Mesenchymal stem cell (in vitro differentiated cells and primary cell): ENCODE measurements around the gene SORCS1.
A peak's percentile ranks its signal among the peaks of the same experiment; 100 is the strongest.

Experiments
- DNase-seq: peaks from one replicate; pipeline ENCODE4 v3.0.0-alpha.2; 2013
- H2AFZ ChIP-seq: one replicate; pipeline ENCODE4 v1.6.1; 2013; ENCODE audit warnings: low read depth, mild to moderate bottlenecking, control low read depth, inconsistent platforms, low read length, moderate library complexity
- H2AK5ac ChIP-seq: 2 replicates; pipeline ENCODE4 v1.6.1; 2013; ENCODE audit warnings: low read length, moderate library complexity, mild to moderate bottlenecking, inconsistent platforms; ENCODE audit not compliant: severe bottlenecking
- H2BK120ac ChIP-seq: one replicate; pipeline ENCODE4 v1.6.1; 2013; ENCODE audit warnings: low read depth, mild to moderate bottlenecking, inconsistent platforms, low read length, moderate library complexity
- H2BK12ac ChIP-seq, 2 experiments: one replicate each; pipeline ENCODE4 v1.6.1; 2013; ENCODE audit warnings: inconsistent platforms in 2 of 2, low read length in 2 of 2, mild to moderate bottlenecking in 2 of 2, moderate library complexity in 2 of 2, control low read depth in 1 of 2
- H2BK15ac ChIP-seq: one replicate; pipeline ENCODE4 v1.6.1; 2013; ENCODE audit warnings: mild to moderate bottlenecking, low read depth, inconsistent platforms; ENCODE audit not compliant: poor library complexity, severe bottlenecking
- H2BK5ac ChIP-seq: 2 replicates; pipeline ENCODE4 v1.6.1; 2013; ENCODE audit warnings: low read depth, mild to moderate bottlenecking, low read length, control low read depth, inconsistent platforms; ENCODE audit not compliant: poor library complexity, severe bottlenecking
- H3K14ac ChIP-seq, 2 experiments: one replicate each; pipeline ENCODE4 v1.6.1; 2013; ENCODE audit warnings: inconsistent platforms in 2 of 2, low read length in 2 of 2, control low read depth in 1 of 2, mild to moderate bottlenecking in 1 of 2, moderate library complexity in 1 of 2
- H3K18ac ChIP-seq, 2 experiments: one replicate each; pipeline ENCODE4 v1.6.1; 2013; ENCODE audit warnings: inconsistent platforms in 2 of 2, low read length in 2 of 2, control low read depth in 1 of 2, low read depth in 1 of 2, mild to moderate bottlenecking in 1 of 2
- H3K23ac ChIP-seq, 2 experiments: one replicate each; pipeline ENCODE4 v1.6.1; 2013; ENCODE audit warnings: inconsistent platforms in 2 of 2, low read length in 2 of 2, mild to moderate bottlenecking in 2 of 2, moderate library complexity in 2 of 2, control low read depth in 1 of 2
- H3K27ac ChIP-seq: 2 replicates; pipeline ENCODE4 v1.5.1; 2013; ENCODE audit warnings: mild to moderate bottlenecking, moderate library complexity, low read length, control low read depth, inconsistent platforms; ENCODE audit not compliant: poor library complexity, severe bottlenecking
- H3K27me3 ChIP-seq, 2 experiments: 2 replicates each; pipeline versions ENCODE4 v1.6.1 to v1.7.0; 2013; ENCODE audit warnings: low read length in 2 of 2, mild to moderate bottlenecking in 2 of 2, moderate library complexity in 2 of 2, control low read depth in 1 of 2, inconsistent platforms in 1 of 2; ENCODE audit not compliant: control insufficient read depth in 1 of 2, insufficient read depth in 1 of 2
- H3K36me3 ChIP-seq, 2 experiments: 2 replicates each; pipeline versions ENCODE4 v1.6.1 to v1.7.0; 2013; ENCODE audit warnings: low read length in 2 of 2, control low read depth in 1 of 2, inconsistent platforms in 1 of 2, low read depth in 1 of 2, mild to moderate bottlenecking in 1 of 2; ENCODE audit not compliant: insufficient read depth in 2 of 2, control insufficient read depth in 1 of 2
- H3K4ac ChIP-seq, 2 experiments: one replicate each; pipeline ENCODE4 v1.6.1; 2013; ENCODE audit warnings: inconsistent platforms in 2 of 2, low read length in 2 of 2, mild to moderate bottlenecking in 2 of 2, moderate library complexity in 2 of 2, control low read depth in 1 of 2, low read depth in 1 of 2
- H3K4me1 ChIP-seq: 2 replicates; pipeline ENCODE4 v1.6.1; 2013; ENCODE audit warnings: low read depth, low read length, control low read depth; ENCODE audit not compliant: control insufficient read depth, insufficient read depth
- H3K4me2 ChIP-seq: 2 replicates; pipeline ENCODE4 v1.6.1; 2013; ENCODE audit warnings: low read length, mild to moderate bottlenecking, inconsistent platforms; ENCODE audit not compliant: poor library complexity, severe bottlenecking
- H3K4me3 ChIP-seq, 2 experiments: 2 replicates each; pipeline versions ENCODE4 v1.5.1 to v1.7.0; 2013; ENCODE audit warnings: low read length in 2 of 2, mild to moderate bottlenecking in 2 of 2, control low read depth in 1 of 2, low read depth in 1 of 2; ENCODE audit not compliant: insufficient read depth in 1 of 2
- H3K79me1 ChIP-seq: replicated peaks from 2 replicates; pipeline ENCODE4 v1.6.1; 2013; ENCODE audit warnings: mild to moderate bottlenecking, control low read depth, low read length, inconsistent platforms; ENCODE audit not compliant: poor library complexity, severe bottlenecking
- H3K9ac ChIP-seq: 2 replicates; pipeline ENCODE4 v1.7.0; 2013; ENCODE audit warnings: mild to moderate bottlenecking, low read length, moderate library complexity
- H3K9me3 ChIP-seq: 2 replicates; pipeline ENCODE4 v1.7.0; 2013; ENCODE audit warnings: mild to moderate bottlenecking, low read length; ENCODE audit not compliant: control insufficient read depth
- H4K8ac ChIP-seq: one replicate; pipeline ENCODE4 v1.6.1; 2013; ENCODE audit warnings: inconsistent platforms, mild to moderate bottlenecking, low read length, moderate library complexity
- H4K91ac ChIP-seq: one replicate; pipeline ENCODE4 v1.6.1; 2013; ENCODE audit warnings: mild to moderate bottlenecking, low read length, inconsistent platforms
- WGBS: methylation state at CpG from one replicate; pipeline ENCODE4 v1.1.7; 2013; ENCODE audit warnings: mixed read lengths; 5-methylcytosine and 5-hydroxymethylcytosine counted together

The SORCS1 gene

DNA sequence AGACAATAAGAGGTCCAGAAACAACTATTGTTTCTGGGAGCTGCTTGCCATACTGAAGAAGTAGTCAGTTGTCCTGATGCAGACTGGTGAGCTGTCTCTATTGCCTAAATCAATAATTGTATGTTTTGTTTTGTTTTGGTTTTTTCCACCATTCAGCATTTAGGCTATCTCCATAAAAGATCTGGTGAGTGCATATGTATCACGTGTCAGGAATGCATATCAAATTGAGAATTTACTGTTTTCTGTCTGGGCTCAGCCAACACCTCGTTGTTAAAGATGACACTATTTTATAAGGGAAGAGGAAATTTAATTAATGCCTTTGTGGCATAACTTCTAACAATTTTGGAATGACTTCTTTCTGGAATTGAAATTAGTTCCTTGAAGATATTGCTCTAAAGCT is 66.2 kb downstream of the SORCS1 start:
- no peak overlapping the region for H3K14ac ChIP-seq
- H4K91ac ChIP-seq: no peak overlapping the region
- H2AFZ ChIP-seq: no peak overlapping the region
- 52% methylated on average over 2 of the region's 2 CpGs for WGBS
- no peak overlapping the region for H2BK12ac ChIP-seq
- no peak overlapping the region for H3K4ac ChIP-seq
- no peak for DNase-seq
- no peaks in the 10 kb centered on the region for H3K27me3 ChIP-seq
- H2BK120ac ChIP-seq: no peak overlapping the region
- no peak overlapping the region for H2BK5ac ChIP-seq
- no peak overlapping the region for H2BK15ac ChIP-seq
- H3K18ac ChIP-seq: no peak overlapping the region
- H4K8ac ChIP-seq: no peak overlapping the region
- H3K79me1 ChIP-seq: no peaks in the 10 kb centered on the region
- no peaks in the 10 kb centered on the region for H3K36me3 ChIP-seq
- H3K4me2 ChIP-seq: no peak overlapping the region
- no peak overlapping the region for H3K9ac ChIP-seq
- H3K4me3 ChIP-seq: no peak overlapping the region
- H3K4me1 ChIP-seq: no peaks in the 10 kb centered on the region
- no peak overlapping the region for H2AK5ac ChIP-seq
- H3K23ac ChIP-seq: no peak overlapping the region
- no peak overlapping the region for H3K27ac ChIP-seq
- H3K9me3 ChIP-seq: no peaks in the 10 kb centered on the region

DNA sequence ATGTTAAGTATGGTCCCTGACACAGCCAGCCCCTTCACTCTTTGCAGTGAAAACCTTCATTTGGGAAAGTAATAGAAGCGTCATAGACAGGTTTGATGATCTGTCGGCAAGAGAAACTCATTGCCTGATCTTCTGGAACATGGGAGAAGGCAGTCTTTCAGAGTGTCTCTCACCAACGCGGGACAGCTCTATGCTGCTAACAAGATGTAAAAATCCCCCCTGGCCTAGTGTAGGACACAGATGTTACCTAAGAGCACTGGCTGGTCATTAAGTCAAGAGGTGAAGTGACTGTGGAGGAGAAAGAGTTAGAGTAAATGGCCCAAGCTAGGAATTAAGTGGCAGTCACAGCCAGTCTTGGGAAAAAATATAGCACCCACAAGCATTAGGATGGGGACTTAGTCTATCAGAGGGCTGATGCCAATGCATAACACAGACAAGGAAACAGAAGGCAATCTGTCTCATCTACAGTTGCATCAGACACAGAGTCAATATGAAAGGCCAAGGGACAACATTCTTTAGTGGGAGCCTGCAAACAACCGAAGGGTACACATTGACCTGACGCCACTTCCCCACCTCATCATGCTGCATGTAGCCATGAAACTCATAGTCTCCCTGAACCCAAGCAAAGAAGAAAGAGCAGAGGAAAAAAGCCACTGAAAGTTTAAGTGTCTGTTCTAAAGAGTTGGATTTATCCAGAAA is 69.5 kb downstream of the SORCS1 start:
- Histone ChIP-seq H2BK15ac (no peak overlapping the region), H3K4me2 (no peak overlapping the region), H4K8ac (no peak overlapping the region), H2AFZ (no peak overlapping the region), H3K27ac (no peak overlapping the region), H4K91ac (no peak overlapping the region), H3K9ac (no peak overlapping the region), H2AK5ac (no peak overlapping the region), H2BK12ac (no peak overlapping the region), H2BK5ac (no peak overlapping the region), H2BK120ac (no peak overlapping the region), H3K23ac (no peak overlapping the region), H3K36me3 (no peaks in the 10 kb centered on the region), H3K4me1 (no peaks in the 10 kb centered on the region), H3K4ac (no peak overlapping the region), H3K27me3 (no peaks in the 10 kb centered on the region), H3K9me3 (peaks cover 4% of the 10 kb centered on the region), H3K79me1 (no peaks in the 10 kb centered on the region), H3K14ac (no peak overlapping the region), H3K4me3 (no peak overlapping the region), H3K18ac (no peak overlapping the region)
- DNase-seq: no peak
- 92% methylated on average over 6 of the region's 6 CpGs for WGBS

GRCh38 chr10:107092321-107092720 is 72.2 kb downstream of the SORCS1 start:
- 60% methylated on average over 1 of the region's 1 CpG for WGBS
- no peak overlapping the region for H3K4me3 ChIP-seq
- H2BK15ac ChIP-seq: no peak overlapping the region

GRCh38 chr10:107091126-107091525 is 73.4 kb downstream of the SORCS1 start:
- Histone ChIP-seq H3K9ac (no peak overlapping the region), H3K4ac (no peak overlapping the region), H3K27me3 (no peaks in the 10 kb centered on the region), H3K79me1 (no peaks in the 10 kb centered on the region), H3K18ac (no peak overlapping the region), H2AK5ac (no peak overlapping the region), H2BK15ac (no peak overlapping the region), H3K36me3 (no peaks in the 10 kb centered on the region), H2AFZ (no peak overlapping the region), H3K23ac (no peak overlapping the region), H2BK5ac (no peak overlapping the region), H2BK12ac (no peak overlapping the region), H2BK120ac (no peak overlapping the region), H4K8ac (no peak overlapping the region), H3K9me3 (peaks cover 4% of the 10 kb centered on the region), H3K4me2 (no peak overlapping the region), H4K91ac (no peak overlapping the region), H3K14ac (no peak overlapping the region), H3K4me1 (no peaks in the 10 kb centered on the region), H3K27ac (no peak overlapping the region), H3K4me3 (no peak overlapping the region)
- 69% methylated on average over 2 of the region's 2 CpGs for WGBS
- DNase-seq: peak; percentile 0

More at GRCh38 chr10:107092321-107092720, 72.2 kb downstream of the SORCS1 start:
- no peak overlapping the region for H2BK120ac ChIP-seq
- no peaks in the 10 kb centered on the region for H3K4me1 ChIP-seq
- H3K18ac ChIP-seq: no peak overlapping the region
- no peaks in the 10 kb centered on the region for H3K79me1 ChIP-seq
- no peak overlapping the region for H3K23ac ChIP-seq
- H2AK5ac ChIP-seq: no peak overlapping the region
- no peak overlapping the region for H3K14ac ChIP-seq
- H3K9ac ChIP-seq: no peak overlapping the region
- peaks cover 4% of the 10 kb centered on the region for H3K9me3 ChIP-seq
- H4K8ac ChIP-seq: no peak overlapping the region
- H4K91ac ChIP-seq: no peak overlapping the region
- no peak overlapping the region for H3K4ac ChIP-seq
- no peak overlapping the region for H2BK5ac ChIP-seq
- H2AFZ ChIP-seq: no peak overlapping the region
- H2BK12ac ChIP-seq: no peak overlapping the region
- no peaks in the 10 kb centered on the region for H3K27me3 ChIP-seq
- no peak overlapping the region for H3K27ac ChIP-seq
- no peak overlapping the region for H3K4me2 ChIP-seq
- DNase-seq: no peak
- H3K36me3 ChIP-seq: no peaks in the 10 kb centered on the region
